SKM-1 (cell line): ENCODE measurements around the gene PPFIA1.

ENCODE experiments used
- DNase-seq: peaks from one replicate; lab custom pipeline; 2025; ENCODE audit not compliant: unreplicated experiment; lab: John Stamatoyannopoulos, UW

Gene PPFIA1

GRCh38 chr11:70429724-70430521 is 159.4 kb downstream of the PPFIA1 start:
- DNase-seq: no peak

GRCh38 chr11:70430671-70431574 is 160.4 kb downstream of the PPFIA1 start:
- no peak for DNase-seq

- no peak for DNase-seq
These were observed 161.1 kb downstream of the PPFIA1 start for GRCh38 chr11:70431611-70432010.

- no peak for DNase-seq
These were observed 161.6 kb downstream of the PPFIA1 start for GRCh38 chr11:70432065-70432464.

- DNase-seq: no peak
These were observed 162.1 kb downstream of the PPFIA1 start for GRCh38 chr11:70432580-70432979.

GRCh38 chr11:70433038-70433437 is 162.5 kb downstream of the PPFIA1 start:
- DNase-seq: no peak

GRCh38 chr11:70433526-70433925 is 163.0 kb downstream of the PPFIA1 start:
- DNase-seq: no peak
